ENCODE data around the gene ODC1.
A peak's percentile ranks its signal among the peaks of the same experiment; 100 is the strongest.

ODC1 gene

GRCh38 chr2:10413503-10413902 lies 34.6 kb downstream of the ODC1 start:
- peak in 1 of 2 experiments; percentile 20 for DNase-seq

- peak; percentile 35 to 50 for DNase-seq
Measured at GRCh38 chr2:10412380-10412779, 35.7 kb downstream of the ODC1 start.

DNA sequence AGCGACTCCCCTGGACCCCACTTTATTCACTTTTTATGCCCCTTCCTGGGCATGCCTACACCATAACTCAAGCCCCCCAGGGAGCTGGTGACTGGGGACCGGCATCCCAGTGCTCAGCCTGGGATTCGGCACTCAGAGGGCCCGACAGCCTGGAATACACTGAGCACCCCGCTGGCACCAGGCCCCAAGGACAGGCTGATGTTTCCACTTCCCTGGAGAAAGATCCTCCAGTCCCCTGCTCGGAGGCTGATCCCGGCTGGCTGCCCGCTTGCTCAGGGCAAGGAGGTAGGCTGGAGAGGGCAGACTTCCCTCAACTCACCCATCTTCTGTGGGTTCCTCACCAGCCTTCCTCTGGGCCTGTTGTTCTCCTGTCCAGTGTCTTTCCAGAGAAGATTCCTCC lies 36.6 kb downstream of the ODC1 start:
- DNase-seq = no peak

- DNase-seq = peak in 1 of 2 experiments; percentile 12
Measured at GRCh38 chr2:10410823-10411437, 37.2 kb downstream of the ODC1 start.

DNA sequence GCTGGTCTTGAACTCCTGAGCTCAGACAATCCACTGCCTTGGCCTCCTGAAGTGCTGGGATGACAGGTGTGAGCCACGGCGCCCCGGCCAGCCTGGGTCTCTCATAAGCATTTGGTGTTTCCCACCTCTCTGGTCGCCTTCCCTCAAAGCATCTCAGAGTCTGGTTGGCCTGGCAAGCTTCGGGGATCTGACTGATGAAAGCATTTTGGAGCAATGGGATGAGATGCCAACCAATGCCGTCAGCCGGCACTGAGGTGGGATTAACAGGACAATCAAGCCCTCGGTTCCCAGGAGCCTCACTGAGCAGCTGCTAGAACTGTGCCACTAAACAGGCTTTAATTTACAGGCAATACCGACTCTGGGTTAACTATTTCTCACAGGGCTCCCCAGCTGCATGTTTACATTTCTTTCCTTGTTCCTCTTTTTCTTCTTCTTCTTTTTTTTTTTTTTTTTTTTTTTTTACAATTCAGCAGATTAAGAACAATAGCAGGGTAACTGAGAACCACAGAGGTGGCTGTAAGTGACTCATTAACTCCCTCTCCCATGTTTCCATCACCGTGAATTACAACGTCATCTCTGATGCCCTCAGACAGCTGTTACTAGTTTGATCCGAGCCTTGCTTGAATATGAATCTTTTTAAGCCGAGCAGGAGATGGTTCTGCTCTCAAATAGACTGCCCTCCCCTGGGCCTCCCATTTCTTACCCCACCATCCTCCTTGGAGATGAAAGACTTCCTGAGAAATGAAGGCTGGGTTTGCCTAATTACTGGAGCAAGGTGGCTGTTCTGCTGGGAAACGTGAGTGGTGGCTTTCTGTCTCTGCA lies 37.9 kb downstream of the ODC1 start:
- no peak for DNase-seq

- peak; percentile 91 for DNase-seq
Measured at GRCh38 chr2:10408649-10409579, 39.2 kb downstream of the ODC1 start.

GRCh38 chr2:10407841-10408648 lies 40.1 kb downstream of the ODC1 start:
- peak; percentile 38 to 71 for DNase-seq

- no peak for DNase-seq
Measured at GRCh38 chr2:10407432-10407831, 40.7 kb downstream of the ODC1 start.

DNA sequence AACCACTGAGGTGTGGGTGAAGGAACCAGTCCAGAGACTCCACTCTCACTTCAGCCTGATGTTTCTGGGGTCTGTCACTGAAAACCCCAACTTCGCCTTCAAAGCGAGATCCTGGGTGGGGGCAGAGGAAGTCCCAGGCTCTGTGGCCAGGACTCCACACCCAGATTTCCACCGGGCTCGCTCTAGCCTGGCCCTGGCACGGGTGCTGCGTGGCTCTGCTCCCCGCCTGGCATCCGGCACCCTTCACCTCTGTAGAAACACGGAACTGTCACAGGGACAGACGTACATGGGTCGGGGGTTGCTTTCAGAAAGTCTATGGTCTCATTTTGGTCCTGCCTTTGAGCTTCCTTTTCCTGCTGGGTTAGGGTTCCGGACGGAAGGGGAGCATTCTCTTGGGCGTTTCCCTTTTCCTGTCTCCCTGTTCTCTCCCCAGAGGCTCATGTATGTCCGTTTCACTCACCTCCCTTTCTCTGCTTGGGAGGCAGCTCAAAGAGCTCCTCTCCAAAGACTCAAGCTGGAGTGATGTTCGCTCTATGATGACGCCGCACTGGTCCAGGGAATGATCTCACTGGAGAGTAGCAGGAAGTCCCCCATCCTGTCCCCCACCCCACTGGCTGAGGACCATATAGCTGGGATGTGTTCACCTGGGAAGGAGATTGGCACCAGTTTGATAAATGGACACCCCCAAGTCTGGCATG lies 41.5 kb downstream of the ODC1 start:
- no peak for DNase-seq

GRCh38 chr2:10406016-10406415 lies 42.1 kb downstream of the ODC1 start:
- DNase-seq = no peak

DNA sequence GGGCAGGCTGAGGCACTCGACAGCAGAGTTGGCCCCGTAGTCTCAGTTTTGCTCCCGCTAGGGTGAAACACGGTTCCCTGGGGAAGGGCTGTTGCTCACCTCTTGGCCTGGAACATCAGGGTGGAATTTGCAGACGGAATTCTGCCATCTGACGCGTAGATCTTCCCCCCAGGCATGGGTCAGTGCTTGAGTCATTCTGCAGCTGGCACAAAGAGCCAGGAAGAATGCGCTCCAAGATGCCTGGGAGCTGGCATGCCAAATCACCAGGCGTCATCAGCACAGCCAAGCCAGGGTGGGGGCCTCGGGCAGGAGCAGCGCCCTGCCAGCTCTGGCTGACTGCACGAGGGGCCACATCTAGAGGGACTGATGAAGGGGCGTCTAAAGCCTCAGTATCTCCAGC lies 42.7 kb downstream of the ODC1 start:
- no peak for DNase-seq

DNA sequence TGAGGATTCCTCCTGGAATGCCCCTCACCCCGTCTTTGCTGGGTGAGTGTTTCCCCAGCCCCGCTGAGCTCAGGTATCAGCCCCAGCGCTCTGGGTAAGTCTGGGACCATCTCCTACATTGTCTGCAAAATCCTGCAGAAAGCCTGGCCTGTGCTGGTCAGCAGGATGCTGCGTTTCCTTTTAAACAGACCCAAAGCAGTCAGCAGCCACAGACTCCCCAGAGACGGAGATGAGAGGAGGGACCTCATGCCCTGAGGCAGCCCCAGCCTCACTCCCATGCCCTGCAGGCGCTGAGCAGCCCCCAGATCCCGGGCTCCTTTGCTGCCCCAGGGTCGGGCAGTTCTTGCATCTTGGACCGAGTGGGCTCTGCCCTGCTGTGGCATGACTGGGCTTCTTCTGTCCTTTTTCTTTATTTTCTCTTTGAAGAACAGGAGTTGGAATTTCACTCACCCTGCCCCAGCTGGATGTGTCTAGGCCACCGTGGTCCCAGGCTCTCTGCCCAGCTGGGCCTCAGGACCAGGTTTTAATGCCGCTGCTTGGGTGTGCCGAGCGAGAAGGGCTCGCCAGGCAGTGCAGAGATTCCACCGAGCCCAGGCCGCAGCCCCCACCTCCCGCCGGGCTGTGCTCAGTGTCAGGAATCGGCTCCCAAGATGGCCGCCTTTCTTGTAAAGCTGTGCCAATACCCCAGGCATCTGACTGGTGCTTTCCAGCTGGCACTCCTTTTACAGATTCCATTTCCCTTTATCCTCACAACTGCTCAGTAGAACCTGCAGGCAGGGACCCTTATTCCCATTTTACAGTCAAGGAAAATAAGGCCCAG lies 43.6 kb downstream of the ODC1 start:
- no peak for DNase-seq

DNA sequence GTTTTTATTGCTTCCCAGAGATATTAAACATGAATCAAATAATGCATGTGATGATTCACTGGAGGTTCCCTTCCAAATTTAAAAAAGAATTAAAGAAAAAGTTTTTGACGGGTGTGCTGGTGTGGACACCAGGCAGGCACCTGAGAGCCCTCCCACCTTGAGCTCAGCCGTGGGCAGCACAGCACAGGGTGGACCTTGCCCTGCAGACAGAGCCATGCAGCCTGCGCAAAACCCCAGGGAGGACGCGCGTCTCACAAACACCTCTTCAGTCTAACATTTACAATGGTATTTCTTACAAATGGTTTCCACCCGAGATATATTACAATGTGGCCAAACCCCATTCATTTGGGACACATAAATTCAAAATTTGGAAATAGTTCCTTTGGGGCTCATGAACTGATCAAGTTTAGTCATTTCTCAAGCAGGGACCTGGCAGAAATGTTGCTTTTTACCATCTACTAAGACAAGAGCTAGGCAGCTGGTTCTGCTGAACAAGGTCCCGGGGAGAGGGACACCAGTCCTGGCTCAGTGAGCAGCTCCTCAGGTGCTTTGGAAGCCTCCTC lies 45.4 kb downstream of the ODC1 start:
- DNase-seq = no peak

GRCh38 chr2:10402062-10402585 lies 46.0 kb downstream of the ODC1 start:
- DNase-seq = no peak

GRCh38 chr2:10400978-10401951 lies 46.9 kb downstream of the ODC1 start:
- no peak for DNase-seq

DNA sequence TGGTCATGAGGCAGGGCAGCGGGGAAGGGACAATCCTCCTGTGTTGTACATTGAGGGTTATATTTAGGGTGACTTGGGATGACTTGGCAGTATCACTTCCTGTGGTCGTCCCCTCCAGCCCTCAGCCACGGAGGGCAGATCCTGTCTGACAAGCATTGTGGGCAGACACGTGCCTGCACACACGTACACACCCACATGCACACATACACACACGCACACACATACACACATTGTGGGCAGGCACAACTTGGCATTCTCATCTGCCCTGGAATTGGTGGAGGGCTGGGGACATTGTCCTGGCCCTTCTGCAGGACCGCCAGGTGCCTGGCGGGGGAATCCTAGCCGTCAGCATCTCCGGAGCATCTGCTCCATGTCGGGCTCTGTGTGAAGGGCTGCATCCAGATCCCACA lies 47.6 kb downstream of the ODC1 start:
- DNase-seq = no peak

- DNase-seq = no peak
Measured at GRCh38 chr2:10400002-10400401, 48.1 kb downstream of the ODC1 start.

GRCh38 chr2:10399358-10399757 lies 48.8 kb downstream of the ODC1 start:
- no peak for DNase-seq

- DNase-seq = no peak
Measured at GRCh38 chr2:10398496-10398895, 49.6 kb downstream of the ODC1 start.
